ENCODE measurements around the gene SH3GL1. TPM values are rescaled to one million over a fixed set of nuclear protein-coding genes. Genes with fewer than 3 reads are reported as not detected.

The SH3GL1 gene
- polyA plus RNA-seq, 1 donor: 120 TPM

DNA sequence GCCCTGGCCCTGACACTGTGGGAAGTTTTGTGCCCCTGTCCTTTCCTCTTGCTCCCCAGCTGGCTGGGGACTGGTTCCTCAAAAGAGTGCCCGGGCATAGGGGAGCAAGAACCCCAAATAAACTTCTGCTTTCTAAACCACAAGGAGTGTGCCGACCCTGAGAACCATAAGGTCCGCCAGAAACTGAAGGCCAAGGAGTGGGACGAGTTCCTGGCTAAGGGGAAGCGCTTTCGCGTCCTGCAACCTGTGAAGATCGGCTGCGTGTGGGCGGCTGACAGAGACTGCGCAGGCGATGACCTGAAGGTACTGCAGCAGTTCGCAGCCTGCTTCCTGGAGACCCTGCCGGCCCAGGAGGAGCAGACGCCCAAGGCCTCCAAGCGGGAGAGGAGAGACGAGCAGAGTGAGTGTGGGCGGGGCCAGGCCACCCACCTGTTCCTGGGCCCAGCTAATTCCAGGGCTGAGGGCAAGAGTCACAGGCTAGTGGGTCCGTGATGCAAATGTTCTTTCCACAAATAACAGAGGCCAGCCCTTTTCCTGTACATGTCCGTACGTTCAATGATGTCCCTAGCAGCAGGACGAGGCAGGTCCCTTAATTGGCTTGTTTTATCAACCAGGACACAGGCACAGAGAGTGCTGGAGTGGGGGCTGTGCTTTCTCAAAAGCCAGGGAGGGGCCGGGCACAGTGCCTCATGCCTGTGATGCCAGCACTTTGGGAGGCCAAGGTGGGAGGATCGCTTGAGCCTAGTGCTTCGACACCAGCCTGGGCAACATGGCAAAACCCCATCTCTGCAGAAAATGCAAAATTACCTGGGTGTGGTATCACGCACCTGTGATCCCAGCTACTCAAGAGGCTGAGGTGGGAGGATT lies 31.7 kb upstream of the SH3GL1 start:
- 80% methylated on average over 1 of the region's 26 CpGs for WGBS (ENCODE audit: insufficient coverage, low lambda C conversion rate)
- H3K4me3 ChIP-seq (ENCODE audit: low read length): no peak overlapping the region
- H3K9me3 ChIP-seq (ENCODE audit: control insufficient read depth, low read depth, low read length): no peaks in the 10 kb centered on the region
- no peaks in the 10 kb centered on the region for H3K27me3 ChIP-seq (ENCODE audit: control insufficient read depth, insufficient read depth, low read length)
- DNase-seq: no peak
- no peak overlapping the region for H3K27ac ChIP-seq (ENCODE audit: low read length)
- peaks cover 52% of the 10 kb centered on the region for H3K36me3 ChIP-seq (ENCODE audit: control insufficient read depth, insufficient read depth, low read length)
- no peaks in the 10 kb centered on the region for H3K4me1 ChIP-seq (ENCODE audit: control insufficient read depth, insufficient read depth, low read length)

DNA sequence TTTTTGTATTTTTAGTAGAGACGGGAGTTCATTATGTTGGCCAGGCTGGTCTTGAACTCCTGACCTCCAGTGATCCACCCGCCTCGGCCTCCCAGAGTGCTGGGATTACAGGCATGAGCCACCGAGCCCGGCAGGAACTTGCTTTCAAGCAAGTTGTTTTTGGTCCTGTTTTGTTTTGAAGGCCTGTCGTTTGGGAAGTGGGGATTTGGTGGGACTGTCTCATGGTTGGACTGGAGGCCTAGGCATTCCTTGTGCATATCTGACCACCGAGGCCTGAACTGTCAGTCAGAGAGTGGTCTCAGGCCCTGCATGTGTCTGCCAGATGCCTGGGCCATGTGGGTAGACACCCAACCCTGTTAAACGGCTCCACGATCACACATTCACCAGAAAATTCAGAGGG lies 30.9 kb upstream of the SH3GL1 start:
- peaks cover 45% of the 10 kb centered on the region for H3K36me3 ChIP-seq (ENCODE audit: control insufficient read depth, insufficient read depth, low read length)
- no peak for DNase-seq
- H3K27me3 ChIP-seq (ENCODE audit: control insufficient read depth, insufficient read depth, low read length): no peaks in the 10 kb centered on the region
- no peak overlapping the region for H3K27ac ChIP-seq (ENCODE audit: low read length)
- H3K4me3 ChIP-seq (ENCODE audit: low read length): no peak overlapping the region
- H3K4me1 ChIP-seq (ENCODE audit: control insufficient read depth, insufficient read depth, low read length): no peaks in the 10 kb centered on the region
- WGBS (ENCODE audit: insufficient coverage, low lambda C conversion rate): no CpG with 5 or more reads among the region's 9 CpGs
- no peaks in the 10 kb centered on the region for H3K9me3 ChIP-seq (ENCODE audit: control insufficient read depth, low read depth, low read length)

DNA sequence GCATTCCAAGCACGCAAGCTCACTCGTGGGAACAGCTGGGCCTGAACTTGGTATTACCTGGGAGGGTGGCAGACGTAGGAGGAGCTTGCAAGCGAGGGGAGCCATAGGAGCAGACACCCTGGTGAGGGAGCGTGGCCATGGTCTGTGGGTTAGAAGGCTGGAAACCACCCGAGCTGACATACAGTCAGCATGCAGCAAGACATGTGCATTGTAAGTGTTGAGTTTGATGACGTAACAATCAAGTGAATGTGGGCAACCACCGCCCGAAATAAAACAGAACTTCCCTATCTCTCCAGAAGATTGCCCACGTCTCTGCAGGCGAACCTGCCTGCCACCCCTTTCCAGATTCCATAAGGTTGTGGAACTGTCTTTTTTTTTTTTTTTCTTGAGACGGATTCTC lies 30.4 kb upstream of the SH3GL1 start:
- Histone ChIP-seq H3K36me3 (ENCODE audit: control insufficient read depth, insufficient read depth, low read length) (peaks cover 43% of the 10 kb centered on the region), H3K27me3 (ENCODE audit: control insufficient read depth, insufficient read depth, low read length) (no peaks in the 10 kb centered on the region), H3K27ac (ENCODE audit: low read length) (no peak overlapping the region), H3K4me3 (ENCODE audit: low read length) (no peak overlapping the region), H3K4me1 (ENCODE audit: control insufficient read depth, insufficient read depth, low read length) (no peaks in the 10 kb centered on the region), H3K9me3 (ENCODE audit: control insufficient read depth, low read depth, low read length) (no peaks in the 10 kb centered on the region)
- no peak for DNase-seq
- 80% methylated on average over 1 of the region's 12 CpGs for WGBS (ENCODE audit: insufficient coverage, low lambda C conversion rate)

DNA sequence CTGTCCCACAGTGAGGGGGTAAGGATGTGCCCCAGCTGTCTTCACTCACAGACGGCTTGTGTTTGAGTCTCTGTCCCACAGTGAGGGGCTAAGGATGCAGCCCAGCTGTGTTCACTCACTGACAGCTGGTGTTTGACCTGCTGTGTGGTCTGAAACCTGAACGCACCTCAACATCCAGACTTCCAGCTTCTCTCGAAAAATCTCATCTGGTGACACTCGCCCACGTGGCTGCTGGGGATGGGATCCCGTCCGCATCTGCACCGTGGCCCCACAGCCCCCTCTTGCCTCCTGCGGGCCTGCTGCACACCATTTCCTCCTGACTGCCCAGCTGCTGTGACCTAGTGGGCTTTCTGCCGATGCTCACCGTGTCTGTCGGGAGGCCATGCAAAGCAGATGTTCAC lies 29.4 kb upstream of the SH3GL1 start:
- no peaks in the 10 kb centered on the region for H3K27me3 ChIP-seq (ENCODE audit: control insufficient read depth, insufficient read depth, low read length)
- H3K4me3 ChIP-seq (ENCODE audit: low read length): no peak overlapping the region
- no peak overlapping the region for H3K27ac ChIP-seq (ENCODE audit: low read length)
- no peaks in the 10 kb centered on the region for H3K4me1 ChIP-seq (ENCODE audit: control insufficient read depth, insufficient read depth, low read length)
- H3K36me3 ChIP-seq (ENCODE audit: control insufficient read depth, insufficient read depth, low read length): peaks cover 43% of the 10 kb centered on the region
- no peak for DNase-seq
- WGBS (ENCODE audit: insufficient coverage, low lambda C conversion rate): no CpG with 5 or more reads among the region's 12 CpGs
- H3K9me3 ChIP-seq (ENCODE audit: control insufficient read depth, low read depth, low read length): no peaks in the 10 kb centered on the region

DNA sequence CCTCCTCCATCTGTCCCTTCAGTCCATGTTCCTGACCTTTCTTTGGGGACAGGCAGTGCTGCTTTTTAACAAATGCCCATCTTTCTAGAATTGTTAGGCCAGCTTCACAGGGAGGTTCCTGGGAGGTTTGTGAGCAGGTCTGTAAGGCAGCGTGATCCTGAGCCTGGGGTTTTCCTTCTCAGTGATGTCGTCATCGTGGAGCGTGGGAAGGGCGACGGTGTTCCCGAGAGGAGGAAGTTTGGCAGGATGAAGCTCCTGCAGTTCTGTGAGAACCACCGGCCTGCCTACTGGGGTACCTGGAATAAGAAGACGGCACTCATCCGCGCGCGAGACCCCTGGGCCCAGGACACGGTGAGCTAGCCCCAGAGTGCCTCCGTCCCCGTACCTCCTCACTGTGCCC lies 28.9 kb upstream of the SH3GL1 start:
- no peak overlapping the region for H3K4me3 ChIP-seq (ENCODE audit: low read length)
- H3K27ac ChIP-seq (ENCODE audit: low read length): no peak overlapping the region
- H3K27me3 ChIP-seq (ENCODE audit: control insufficient read depth, insufficient read depth, low read length): no peaks in the 10 kb centered on the region
- H3K9me3 ChIP-seq (ENCODE audit: control insufficient read depth, low read depth, low read length): no peaks in the 10 kb centered on the region
- DNase-seq: no peak
- no CpG with 5 or more reads among the region's 16 CpGs for WGBS (ENCODE audit: insufficient coverage, low lambda C conversion rate)
- no peaks in the 10 kb centered on the region for H3K4me1 ChIP-seq (ENCODE audit: control insufficient read depth, insufficient read depth, low read length)
- H3K36me3 ChIP-seq (ENCODE audit: control insufficient read depth, insufficient read depth, low read length): peaks cover 39% of the 10 kb centered on the region

DNA sequence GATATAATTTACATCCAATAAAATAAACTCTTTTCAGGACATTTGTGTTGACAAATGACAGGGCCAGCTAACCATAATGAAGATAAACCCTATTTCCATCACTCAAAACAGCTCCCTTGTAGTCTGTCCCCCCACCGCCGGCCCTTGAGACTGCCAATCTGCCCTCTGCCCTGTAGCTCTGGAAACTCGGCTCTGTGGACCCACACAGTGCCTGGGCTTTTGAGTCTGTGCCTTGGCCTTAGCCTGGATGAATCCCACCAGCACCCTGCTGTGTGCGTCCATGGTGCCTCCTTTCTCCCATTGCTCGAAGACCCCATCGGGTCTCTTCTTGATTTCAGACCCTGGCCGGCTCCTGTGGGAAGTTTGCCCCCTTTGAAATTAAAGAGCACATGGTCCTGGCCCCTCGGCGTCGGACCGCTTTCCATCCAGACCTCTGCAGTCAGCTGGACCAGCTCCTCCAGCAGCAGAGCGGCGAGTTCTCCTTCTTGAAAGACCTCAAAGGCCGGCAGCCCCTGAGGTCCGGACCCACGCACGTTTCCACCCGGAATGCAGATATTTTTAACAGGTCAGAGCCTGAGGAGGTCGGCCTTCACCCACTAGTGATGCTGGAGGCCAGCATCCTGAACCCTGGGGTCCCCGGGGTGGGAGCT lies 28.1 kb upstream of the SH3GL1 start:
- no peaks in the 10 kb centered on the region for H3K9me3 ChIP-seq (ENCODE audit: control insufficient read depth, low read depth, low read length)
- WGBS (ENCODE audit: insufficient coverage, low lambda C conversion rate): no CpG with 5 or more reads among the region's 20 CpGs
- no peaks in the 10 kb centered on the region for H3K4me1 ChIP-seq (ENCODE audit: control insufficient read depth, insufficient read depth, low read length)
- H3K36me3 ChIP-seq (ENCODE audit: control insufficient read depth, insufficient read depth, low read length): peaks cover 45% of the 10 kb centered on the region
- DNase-seq: no peak
- H3K27me3 ChIP-seq (ENCODE audit: control insufficient read depth, insufficient read depth, low read length): no peaks in the 10 kb centered on the region
- H3K27ac ChIP-seq (ENCODE audit: low read length): no peak overlapping the region
- no peak overlapping the region for H3K4me3 ChIP-seq (ENCODE audit: low read length)

DNA sequence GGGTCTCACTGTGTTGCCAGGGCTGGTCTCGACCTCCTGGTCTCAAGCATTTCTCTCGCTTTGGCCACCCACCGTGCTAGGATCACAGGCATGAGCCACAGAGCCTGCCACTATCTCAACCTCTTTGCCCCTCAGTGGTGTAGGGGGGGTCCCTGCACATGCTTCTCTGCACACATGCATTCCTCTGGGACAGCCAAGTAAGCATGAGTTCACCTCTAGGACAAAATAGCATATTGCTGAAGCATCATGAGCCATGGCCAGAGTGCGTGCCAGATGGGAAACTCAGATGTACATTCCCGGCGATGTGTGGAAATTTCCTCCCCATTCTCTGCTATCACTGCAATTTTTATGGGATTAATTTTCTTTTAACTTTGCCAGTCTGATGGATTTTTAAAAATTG lies 25.2 kb upstream of the SH3GL1 start:
- Histone ChIP-seq H3K9me3 (ENCODE audit: control insufficient read depth, low read depth, low read length) (no peaks in the 10 kb centered on the region), H3K27me3 (ENCODE audit: control insufficient read depth, insufficient read depth, low read length) (no peaks in the 10 kb centered on the region), H3K4me1 (ENCODE audit: control insufficient read depth, insufficient read depth, low read length) (no peaks in the 10 kb centered on the region), H3K27ac (ENCODE audit: low read length) (no peak overlapping the region), H3K36me3 (ENCODE audit: control insufficient read depth, insufficient read depth, low read length) (peaks cover 38% of the 10 kb centered on the region), H3K4me3 (ENCODE audit: low read length) (no peak overlapping the region)
- DNase-seq: no peak
- 100% methylated on average over 1 of the region's 6 CpGs for WGBS (ENCODE audit: insufficient coverage, low lambda C conversion rate)

DNA sequence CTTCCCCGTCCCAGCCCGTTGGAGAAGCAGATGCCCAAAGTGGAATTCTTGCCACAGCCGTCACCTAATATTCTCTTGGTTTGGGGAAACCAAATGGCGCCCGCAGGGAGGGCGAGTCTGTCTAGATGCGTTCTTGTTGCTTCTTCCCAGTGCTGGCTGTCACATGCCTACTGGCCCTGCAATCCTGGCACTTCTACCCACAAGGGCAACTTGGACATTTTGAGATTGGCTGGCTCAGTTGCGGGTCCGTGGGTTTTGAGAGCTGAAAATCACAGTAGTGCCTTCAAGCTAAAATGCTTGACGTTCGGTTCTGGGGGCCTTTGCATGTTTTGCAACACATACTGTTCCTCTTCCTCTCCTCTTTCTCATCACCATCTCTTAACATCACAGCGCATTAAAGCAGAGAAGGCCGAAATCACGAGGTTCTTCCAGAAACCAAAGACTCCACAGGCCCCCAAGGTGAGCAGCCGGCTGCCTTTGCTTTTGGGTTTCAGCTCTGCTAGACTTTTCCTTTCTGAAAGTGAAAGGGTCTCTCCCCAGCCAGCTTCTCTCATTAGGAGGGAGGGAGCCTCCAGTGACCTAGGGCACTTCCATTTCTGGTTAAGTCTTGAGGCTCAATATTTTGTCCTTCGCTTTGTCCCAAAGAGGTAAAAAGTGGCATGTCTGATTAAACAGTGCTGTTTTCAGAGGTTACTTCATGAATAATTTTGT lies 23.2 kb upstream of the SH3GL1 start:
- 100% methylated on average over 1 of the region's 16 CpGs for WGBS (ENCODE audit: insufficient coverage, low lambda C conversion rate)
- H3K27me3 ChIP-seq (ENCODE audit: control insufficient read depth, insufficient read depth, low read length): no peaks in the 10 kb centered on the region
- H3K36me3 ChIP-seq (ENCODE audit: control insufficient read depth, insufficient read depth, low read length): peaks cover 30% of the 10 kb centered on the region
- no peaks in the 10 kb centered on the region for H3K4me1 ChIP-seq (ENCODE audit: control insufficient read depth, insufficient read depth, low read length)
- DNase-seq: no peak
- H3K9me3 ChIP-seq (ENCODE audit: control insufficient read depth, low read depth, low read length): no peaks in the 10 kb centered on the region
- no peak overlapping the region for H3K4me3 ChIP-seq (ENCODE audit: low read length)
- no peak overlapping the region for H3K27ac ChIP-seq (ENCODE audit: low read length)

DNA sequence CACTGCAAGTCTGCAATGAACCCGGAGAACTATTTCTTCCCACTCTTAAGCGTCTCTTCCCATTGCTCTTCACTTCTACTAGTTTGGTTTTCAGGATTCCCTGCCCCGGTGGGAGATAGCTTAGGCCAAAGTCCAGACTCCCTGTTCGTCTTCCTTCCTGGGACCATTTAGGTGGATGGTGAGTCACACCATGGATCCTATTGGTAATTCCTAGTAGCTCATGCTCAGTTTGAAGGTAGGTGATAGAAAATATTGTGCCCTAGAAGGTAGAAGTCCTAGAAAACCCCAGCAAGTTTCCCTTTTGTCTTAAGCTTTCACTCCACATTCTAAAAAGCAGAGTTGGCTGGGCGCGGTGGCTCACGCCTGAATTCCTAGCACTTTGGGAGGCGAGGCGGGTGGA lies 15.9 kb upstream of the SH3GL1 start:
- 100% methylated on average over 1 of the region's 9 CpGs for WGBS (ENCODE audit: insufficient coverage, low lambda C conversion rate)

DNA sequence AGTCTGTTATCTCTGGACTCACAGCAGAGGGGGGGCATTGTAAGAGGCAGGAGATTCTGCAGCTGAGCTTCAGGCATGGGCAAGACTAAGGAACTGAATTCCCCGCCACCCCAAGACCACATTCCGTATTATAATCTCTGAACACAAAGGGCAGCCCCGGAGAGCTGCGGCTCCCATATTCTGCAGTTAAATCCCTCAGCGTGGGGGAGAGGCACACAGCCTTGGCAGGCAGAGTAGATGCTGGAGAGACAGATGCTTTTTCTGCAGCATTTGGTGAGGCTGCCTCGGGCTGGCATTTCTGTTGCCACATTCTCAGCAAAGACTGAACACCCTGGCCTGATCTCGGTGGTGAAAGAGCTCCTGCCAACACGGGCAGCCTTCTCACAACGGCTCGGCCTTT lies 15.0 kb upstream of the SH3GL1 start:
- no peaks in the 10 kb centered on the region for H3K27me3 ChIP-seq (ENCODE audit: control insufficient read depth, insufficient read depth, low read length)
- DNase-seq: no peak

More for the DNA sequence above, 15.9 kb upstream of the SH3GL1 start:
- Histone ChIP-seq H3K36me3 (ENCODE audit: control insufficient read depth, insufficient read depth, low read length) (peaks cover 12% of the 10 kb centered on the region), H3K4me3 (ENCODE audit: low read length) (no peak overlapping the region), H3K4me1 (ENCODE audit: control insufficient read depth, insufficient read depth, low read length) (peaks cover 6% of the 10 kb centered on the region), H3K27me3 (ENCODE audit: control insufficient read depth, insufficient read depth, low read length) (no peaks in the 10 kb centered on the region), H3K27ac (ENCODE audit: low read length) (no peak overlapping the region), H3K9me3 (ENCODE audit: control insufficient read depth, low read depth, low read length) (no peaks in the 10 kb centered on the region)
- no peak for DNase-seq

More for the DNA sequence above, 15.0 kb upstream of the SH3GL1 start:
- Histone ChIP-seq H3K4me3 (ENCODE audit: low read length) (no peak overlapping the region), H3K4me1 (ENCODE audit: control insufficient read depth, insufficient read depth, low read length) (peaks cover 6% of the 10 kb centered on the region), H3K9me3 (ENCODE audit: control insufficient read depth, low read depth, low read length) (no peaks in the 10 kb centered on the region), H3K27ac (ENCODE audit: low read length) (no peak overlapping the region), H3K36me3 (ENCODE audit: control insufficient read depth, insufficient read depth, low read length) (peaks cover 12% of the 10 kb centered on the region)
- no CpG with 5 or more reads among the region's 10 CpGs for whole genome bisulfite sequencing (ENCODE audit: insufficient coverage, low lambda C conversion rate)

All from large intestine (tissue), 3 donors.